NCI-H510A (cell line): ENCODE measurements around the gene DAW1.
"Not testable (repeated sequence)": the region's sequence is repeated elsewhere in the genome, so short reads cannot be mapped to it uniquely, and the experiment has no call there.

Experiments used
- DNase-seq: peaks from one replicate; lab custom pipeline; 2025; lab: John Stamatoyannopoulos, UW

Gene DAW1, protein sequence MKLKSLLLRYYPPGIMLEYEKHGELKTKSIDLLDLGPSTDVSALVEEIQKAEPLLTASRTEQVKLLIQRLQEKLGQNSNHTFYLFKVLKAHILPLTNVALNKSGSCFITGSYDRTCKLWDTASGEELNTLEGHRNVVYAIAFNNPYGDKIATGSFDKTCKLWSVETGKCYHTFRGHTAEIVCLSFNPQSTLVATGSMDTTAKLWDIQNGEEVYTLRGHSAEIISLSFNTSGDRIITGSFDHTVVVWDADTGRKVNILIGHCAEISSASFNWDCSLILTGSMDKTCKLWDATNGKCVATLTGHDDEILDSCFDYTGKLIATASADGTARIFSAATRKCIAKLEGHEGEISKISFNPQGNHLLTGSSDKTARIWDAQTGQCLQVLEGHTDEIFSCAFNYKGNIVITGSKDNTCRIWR

DNA sequence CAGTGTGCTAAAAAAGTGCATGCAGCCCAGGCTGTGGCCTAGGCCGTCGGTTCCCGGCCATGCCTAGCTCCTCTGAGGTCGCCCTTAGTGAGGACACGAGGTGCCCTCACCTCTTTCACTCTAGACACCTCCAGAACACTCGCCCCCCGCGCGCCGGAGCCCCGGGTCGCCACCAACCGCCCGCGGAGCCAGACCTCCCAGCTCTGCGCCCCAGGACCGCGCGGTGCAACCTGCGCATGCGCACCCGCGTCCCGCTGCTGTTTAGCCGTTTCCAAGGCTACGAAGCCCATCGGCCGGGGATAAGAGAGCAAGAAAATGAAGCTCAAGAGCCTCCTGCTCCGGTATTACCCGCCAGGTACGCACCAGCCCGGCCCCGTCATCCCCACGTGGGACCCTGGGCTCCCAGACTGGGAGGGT is at the start of gene DAW1:
DAW1 (plus strand) TSS at position 257 of the 417 bp plus-strand sequence; CDS start at position 316, 59 bp downstream.
- DNase-seq: peak; percentile 47

DNA sequence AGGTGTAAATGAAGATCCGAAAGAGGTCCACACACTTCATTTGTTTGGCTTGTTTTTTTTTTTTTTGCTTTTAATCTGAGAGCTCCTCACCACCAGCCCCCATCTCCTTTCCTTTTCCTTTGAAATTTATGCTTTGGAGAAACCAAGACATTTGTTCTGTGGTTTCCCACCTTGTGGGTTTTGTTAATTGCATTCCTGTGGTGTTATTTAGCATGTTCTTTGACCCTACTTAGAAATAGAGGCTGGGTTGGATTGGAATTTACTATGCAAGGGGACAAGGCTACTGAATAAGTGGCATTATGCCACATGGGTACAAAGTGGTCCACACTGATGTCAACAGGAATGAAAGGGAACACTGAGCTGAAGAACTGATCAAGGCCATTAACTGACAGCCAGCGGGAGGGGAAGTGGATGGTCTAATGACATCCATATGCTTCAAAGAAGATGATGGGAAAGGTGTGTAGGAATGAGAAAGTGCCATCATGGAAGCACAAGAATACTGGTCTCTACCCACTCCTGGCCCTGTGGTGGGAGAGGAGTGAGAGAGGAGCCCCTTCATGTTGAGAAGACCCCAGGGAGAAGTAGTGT is 48.9 kb upstream of the DAW1 start:
- DNase-seq: no peak

DNA sequence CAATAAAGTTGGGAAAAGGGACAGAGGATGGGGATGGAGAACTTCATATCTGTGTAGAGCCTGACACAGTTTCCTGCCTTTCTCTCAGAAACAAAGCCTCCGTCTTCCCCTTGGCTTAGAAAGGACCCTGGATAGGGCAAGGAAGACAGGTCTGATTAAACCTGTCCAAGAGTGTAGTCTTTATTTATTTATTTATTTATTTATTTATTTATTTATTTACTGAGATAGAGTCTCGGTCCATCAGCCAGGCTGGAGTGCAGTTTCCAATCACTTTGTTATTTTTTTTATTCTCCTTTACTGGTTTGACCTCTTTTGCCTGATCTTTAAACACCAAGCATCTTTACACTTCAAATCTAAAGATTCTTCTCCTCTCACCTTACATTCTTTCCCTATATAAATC is 47.5 kb upstream of the DAW1 start:
- no peak for DNase-seq

DNA sequence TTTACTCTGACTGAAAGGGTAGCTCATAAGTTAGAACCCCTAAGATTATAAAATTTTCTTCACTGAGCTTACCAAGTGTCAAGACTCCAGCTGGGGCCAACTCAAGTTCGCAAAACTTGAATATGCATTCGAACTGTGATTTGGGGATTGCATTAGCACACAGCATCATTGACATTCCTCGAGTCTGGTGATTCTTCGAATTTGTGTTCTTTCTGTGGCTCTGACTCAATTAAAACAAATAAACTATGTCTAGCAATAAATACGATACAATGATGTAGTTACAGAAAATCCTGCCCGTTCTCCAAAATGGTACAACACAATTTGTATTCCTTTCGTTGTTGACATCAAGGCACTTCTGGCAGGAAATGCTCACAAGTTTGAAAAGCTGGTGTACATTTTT is 46.7 kb upstream of the DAW1 start:
- no peak for DNase-seq

DNA sequence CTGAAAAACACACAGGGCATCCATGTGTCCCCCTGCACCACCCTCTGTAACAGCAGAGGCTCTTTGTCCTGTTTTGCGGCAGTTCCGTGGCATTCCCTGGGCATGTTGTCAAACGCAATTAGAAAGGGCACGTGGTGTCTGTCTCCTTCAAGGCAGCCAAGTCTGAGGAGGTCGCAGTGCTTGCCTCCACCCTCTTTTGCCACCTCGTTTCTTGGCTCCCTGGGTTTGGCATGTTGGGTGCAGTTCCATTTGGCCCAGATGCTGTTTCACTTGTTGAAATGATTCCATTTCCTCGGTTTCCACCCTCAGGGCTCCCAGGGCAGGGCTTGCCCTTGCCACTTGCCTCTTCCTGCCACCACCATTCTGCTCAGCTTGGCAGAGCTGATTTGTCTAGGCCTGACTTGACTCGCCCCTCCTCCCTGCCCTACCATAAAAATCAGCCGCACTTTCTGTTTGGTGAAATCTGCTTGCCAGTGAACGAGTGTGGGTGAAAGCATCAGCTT is 45.4 kb upstream of the DAW1 start:
- DNase-seq: no peak

DNA sequence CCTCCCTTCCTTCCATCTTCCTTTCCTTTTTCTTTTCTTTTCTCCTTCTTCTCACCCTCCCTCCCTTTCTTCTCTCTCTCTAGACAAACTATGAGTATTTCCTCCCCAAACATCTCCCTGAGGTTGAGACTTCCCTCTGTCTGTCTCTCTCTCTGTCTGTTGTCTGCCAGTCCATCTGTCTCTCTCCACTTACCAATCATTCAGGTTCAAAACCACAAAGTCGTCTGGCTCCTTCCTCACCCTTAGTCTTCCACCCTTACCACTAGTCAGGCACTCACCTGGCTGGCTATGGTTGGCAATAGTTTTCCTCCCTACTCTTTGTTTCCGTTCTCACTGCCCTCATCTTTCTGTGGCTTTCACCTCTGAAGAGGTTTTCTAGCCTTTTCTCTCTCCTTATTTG is 44.9 kb upstream of the DAW1 start:
- no peak for DNase-seq

DNA sequence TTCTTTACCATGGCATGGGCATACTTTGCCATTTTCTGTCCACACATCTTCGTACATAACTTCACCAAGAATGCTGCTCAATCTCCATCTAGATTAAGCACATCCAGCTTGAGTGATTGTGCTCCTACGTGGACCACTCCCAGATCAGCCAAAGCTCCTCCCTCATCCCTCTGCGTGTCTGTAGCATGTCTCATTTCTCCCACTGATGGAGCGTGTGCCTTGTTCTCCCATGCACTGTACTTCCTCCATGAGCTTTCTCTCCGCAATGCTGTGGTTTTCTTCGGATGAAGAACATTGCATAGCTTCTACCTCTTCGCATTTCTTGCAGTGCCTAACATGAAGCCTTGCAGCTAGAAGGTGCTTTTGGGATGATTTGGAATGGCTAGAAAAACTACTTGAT is 44.3 kb upstream of the DAW1 start:
- no peak for DNase-seq

DNA sequence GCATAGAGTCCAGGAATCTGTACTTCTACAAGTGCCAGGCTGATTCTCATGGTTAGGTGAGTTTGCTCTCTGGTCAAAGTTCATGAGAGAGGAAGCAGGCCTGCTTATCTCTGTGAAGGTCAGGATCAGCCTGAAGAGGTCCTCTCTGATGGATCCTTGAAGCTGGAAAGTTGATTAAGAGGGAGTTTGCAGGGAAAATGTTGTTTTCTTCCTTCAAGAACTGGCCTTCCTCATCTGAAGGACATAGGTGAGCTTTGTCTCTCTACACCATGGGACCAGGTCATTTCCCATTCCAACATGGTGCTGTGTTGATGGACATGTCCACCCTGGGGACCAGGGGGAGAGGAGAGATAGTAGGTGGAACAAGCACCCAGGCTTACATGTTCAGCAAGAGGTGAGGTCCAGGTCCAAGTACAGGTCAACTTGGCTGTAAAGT is 42.9 kb upstream of the DAW1 start:
- DNase-seq: no peak

DNA sequence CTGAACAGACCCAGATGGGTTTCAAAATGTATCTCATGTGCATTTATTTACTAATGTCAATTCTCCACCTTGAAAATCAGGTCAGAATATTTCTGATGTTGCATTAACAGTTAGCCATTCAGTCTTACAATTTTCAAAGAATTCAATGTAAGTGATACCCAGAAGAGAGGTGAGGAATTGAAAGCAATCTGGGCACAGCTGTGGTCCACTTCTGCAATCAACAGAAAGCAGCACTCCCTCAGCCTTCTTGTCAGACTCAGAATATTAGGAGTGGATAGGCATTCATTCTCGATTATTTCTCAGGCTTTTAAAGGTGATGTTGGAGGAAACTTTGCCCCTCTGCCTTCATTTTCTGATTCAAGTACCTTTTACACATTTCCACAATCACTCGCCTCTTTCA is 42.1 kb upstream of the DAW1 start:
- no peak for DNase-seq

DNA sequence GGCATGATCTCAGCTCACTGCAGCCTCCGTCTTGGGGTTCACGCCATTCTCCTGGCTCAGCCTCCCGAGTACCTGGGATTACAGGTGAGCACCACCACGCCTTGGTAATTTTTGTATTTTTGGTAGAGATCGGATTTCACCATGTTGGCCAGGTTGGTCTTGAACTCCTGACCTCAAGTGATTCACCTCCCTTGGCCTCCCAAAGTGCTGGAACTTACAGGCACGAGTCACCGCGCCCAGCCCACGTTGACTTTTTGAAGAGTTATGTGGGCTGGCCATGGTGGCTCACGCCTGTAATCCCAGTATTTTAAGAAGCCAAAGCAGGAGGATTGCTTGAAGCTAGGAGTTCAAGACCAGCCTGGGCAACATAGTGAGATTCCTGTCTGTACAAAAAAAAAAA is 37.0 kb upstream of the DAW1 start:
- no peak for DNase-seq

DNA sequence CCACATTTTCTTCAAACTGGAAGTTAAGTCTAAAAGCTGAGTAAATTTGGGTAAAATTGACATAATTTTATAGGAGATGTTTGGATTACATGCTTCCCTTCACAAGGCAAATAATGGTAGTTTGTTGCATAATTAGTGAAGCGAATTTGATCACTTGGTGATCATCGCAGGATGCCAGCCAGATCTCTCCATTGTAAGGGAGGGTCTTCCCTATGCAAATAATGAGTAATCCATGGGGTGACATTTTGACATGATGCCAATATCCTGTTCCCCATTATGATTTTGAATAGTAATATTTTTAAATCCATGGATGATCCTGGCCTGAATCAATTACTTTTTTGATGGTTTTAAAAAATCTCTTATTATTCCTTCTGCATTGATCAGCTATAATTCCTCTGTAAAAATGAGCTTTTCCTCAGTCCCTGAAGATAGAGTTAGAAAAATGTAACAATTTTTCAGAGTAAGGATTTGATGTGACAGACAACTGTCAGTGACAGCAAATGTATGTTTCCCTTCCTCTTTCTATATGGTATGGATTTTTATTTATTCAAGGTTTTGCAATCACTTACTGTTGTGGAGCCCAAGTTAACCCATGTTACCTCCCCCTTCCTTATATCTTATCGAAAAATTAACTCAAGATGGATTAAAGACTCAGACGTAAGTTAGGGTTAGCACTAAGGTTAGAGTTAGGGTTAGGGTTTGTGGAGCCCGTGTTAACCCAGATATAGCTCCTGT is 36.3 kb upstream of the DAW1 start:
- no peak for DNase-seq

DNA sequence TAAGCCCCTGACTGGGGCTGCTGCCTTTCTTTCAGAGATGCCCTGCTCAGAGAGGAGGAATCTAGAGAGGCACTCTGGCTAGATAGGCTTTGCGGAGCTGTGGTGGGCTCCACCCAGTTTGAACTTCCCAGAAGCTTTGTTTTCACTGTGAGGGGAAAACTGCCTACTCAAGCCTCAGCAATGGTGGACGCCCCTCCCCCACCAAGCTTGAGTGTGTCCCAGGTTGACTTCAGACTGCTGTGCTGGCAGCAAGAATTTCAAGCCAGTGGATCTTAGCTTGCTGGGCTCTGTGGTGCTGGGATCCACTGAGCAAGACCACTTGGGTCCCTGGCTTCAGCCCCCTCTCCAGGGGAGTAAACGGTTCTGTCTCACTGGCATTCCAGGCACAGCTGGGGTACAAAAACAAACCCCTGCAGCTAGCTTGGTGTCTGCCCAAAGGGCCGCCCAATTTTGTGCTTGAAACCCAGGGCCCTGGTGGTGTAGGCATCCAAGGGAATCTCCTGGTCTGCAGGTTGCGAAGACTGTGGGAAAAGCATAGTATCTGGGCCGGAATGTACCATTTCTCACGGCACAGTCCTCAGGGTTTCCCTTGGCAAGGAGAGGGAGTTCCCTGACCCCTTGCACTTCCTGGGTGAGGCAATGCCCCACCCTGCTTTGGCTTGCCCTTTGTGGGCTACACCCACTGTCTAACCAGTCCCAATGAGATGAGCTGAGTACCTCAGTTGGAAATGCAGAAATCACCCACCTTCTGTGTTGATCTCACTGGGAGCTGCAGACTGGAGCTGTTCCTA is 31.9 kb upstream of the DAW1 start:
- not testable (repeated sequence) for DNase-seq

DNA sequence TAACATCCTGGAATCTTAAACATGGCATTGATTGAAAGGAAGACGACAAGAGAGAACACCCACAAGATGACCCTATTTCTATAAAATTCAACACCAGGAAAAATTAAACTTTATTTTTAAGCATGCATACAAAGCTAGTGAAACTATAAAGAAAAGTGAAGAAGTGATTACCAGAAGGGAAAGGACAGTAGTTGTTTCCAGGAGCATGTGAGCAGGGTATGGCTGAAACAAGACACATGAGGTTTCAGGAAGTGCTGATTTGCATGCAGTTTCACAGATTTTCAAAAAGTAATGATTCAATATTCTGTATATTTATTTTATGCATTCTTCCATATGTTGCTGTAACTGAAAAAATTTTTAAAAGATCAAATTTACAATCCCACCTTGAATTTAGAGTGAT is 24.6 kb upstream of the DAW1 start:
- DNase-seq: no peak

DNA sequence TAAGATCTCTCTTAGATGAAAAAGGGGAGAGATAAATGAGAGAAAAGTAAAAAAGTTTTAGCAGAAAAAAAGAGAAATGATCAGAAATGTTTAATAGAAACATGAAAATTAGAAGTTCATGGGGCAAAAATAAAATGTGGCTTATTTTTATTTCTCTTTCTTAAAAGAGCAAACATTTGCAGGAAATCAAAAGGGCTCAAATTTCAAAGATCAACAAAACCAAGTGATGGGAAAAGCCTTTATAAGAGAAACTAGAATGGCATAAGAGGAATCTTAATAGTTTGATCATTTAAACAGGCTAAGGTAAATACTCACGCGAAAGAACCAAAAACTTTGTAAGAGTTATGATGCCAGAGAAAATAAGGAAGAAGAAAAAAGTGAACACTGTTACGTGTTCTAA is 23.3 kb upstream of the DAW1 start:
- no peak for DNase-seq

DNA sequence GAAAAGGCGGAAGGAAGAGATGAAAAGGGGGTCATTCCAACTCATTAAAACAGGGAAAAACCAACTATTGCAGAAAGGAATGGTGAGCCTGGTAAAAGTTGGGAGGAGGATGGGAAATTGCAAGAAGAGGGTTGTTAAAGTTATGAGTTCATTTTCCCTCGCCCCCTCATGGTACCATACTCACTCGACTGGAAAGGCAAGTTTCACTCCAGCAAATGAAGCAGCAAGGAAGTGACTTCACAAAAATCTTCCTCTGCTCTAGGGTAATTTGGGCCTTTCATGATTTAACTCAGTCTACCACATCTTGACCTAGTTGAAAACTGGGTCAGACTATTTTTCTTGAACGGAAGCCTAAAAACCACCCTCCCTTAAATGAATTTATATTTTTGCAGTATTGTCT is 22.8 kb upstream of the DAW1 start:
- no peak for DNase-seq

DNA sequence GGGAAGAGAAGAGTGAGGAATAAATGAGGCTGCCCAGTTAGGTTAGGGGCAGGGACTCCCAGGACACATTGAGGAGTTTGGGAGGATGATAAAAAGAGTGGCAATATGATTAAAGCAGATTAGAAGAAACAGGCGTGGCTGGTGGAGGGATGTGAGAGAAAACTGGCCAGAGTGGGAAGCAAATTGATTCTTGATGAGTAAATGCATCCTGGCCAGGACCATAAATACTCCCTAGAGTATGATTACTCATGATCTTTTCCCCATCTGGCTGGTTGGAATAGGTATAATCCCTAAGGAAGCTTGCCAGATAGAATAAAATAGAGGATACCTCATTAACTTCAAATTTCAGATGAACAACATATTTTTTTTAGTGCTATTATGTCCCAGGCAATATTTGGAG is 21.5 kb upstream of the DAW1 start:
- no peak for DNase-seq

DNA sequence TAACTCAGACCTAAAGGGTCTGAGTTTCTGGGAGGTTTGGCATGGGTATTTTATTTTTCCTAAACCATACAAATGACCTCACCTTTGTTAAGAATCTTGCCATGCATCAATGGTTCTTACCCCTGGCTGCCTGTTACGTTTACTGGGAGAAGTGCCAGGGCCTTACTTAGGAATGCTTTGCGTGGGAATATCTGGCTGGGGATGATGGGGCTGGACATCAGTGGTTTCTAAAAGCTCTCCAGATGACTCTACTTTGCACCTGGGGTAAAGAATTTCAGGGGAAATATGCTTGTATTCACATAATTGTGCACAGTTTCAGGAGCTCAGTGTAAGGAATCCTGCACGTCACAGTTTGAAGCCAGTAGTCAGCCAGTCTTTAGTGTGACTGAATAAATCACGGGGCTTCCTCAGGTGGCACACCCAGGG is 18.2 kb upstream of the DAW1 start:
- DNase-seq: no peak

DNA sequence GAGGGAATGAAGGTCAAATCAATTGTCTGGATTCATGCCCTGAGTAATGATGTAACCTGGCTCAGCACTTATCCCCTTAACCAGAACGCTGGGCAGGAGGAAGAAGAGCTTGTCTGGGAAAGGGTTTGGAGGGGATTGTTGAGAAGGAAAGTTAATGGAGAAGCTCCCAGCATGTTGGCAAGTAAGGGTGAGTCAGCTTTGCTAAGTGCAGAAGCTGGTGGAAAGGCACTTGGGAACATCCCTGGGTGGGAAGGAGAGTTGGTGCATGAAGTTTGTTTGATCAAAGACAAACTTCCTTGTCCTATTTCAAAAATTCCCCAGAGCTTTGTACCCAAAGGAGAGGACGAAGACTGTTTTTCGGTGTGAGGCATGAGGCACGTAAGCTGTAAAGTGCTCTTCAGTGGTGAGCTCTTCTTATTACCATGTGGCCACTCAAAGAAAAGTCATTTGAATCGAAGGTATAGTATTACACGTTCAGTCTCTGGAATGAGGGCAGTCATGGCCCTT is 17.6 kb upstream of the DAW1 start:
- peak; percentile 71 for DNase-seq

DNA sequence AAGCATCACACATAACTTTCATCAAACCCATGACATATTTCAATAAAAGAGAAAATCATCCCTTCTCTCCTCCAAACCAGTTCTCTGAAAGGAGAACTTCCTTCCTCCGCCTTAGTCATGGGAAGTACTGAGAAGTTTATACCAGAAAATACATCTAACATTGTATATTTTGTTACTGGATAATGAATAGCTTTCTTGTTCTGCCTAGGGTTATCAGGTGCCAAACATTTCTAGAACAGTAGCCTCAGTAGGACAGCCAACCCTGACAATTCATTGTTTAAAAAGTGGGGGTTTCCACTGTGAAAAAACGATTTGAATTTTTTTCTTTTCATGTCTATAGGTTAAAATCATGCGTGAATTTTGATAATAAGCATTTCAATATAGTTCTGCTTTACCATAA is 16.0 kb upstream of the DAW1 start:
- DNase-seq: no peak

DNA sequence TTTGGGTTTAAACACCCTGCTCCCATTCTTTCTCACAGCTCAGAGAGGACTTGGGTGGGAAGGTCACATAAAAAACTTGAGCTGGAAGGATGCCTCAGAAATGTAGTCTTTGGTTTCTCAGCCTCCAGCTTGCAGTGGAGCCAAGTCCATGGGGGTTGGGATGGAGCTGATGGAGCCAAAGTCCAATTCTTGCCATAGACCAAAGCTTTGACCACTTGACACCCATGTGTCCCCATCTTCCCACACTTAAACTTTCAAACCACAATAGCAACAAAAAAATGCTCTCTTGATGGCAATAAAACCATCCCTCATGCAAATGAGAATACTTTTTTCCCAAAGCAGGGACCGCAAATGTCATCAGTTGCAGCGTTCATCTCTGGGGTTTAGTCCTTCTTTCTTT is 14.7 kb upstream of the DAW1 start:
- DNase-seq: no peak

DNA sequence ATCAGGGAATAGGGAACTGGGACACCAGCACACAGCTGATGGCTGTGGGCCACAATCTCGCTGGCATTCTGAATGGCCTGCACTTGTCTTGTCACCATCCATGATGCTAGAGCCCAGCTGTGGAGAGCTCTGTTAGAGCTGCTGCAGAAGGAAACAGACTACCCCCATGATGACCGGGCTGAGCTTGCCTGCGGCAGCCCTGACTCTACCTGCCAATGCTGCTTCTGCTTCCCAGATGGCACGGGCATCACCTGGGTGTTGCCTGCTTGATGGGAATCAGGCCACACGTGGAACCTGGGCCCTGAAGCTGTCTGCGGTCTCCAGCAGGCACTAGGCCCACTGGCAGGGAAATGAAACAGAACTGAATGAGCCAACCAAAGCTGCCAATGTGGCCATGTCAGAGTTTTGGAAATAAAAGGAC is 11.2 kb upstream of the DAW1 start:
- no peak for DNase-seq

DNA sequence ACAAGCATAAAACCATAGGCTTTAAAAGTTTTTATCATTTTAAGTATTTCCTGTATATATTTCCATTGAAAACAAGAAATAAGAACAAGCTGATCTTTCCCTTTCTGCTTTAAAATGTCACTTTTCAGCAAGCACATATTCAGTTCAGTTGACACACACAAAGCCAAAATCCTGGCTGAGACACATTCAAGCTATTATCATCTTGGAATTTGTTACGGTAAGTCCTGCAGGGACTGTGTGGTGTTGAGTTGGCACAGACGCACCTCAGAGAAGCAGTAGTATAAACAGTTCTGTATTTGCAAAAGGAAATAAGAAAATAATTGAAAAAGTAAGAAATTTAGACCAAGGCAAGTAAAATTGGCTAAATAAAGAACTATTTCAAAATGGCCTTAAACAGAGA is 10.4 kb upstream of the DAW1 start:
- no peak for DNase-seq
